ENCODE results near the gene VIPR2. TPM values are rescaled to one million over a fixed set of nuclear protein-coding genes. Genes with fewer than 3 reads are reported as not detected.

Gene VIPR2
- total and polyA plus RNA-seq, 11 donors, result 3.3 to 27.0 (median 18.5) TPM

- 38 to 54% (median 46%) methylated on average over 22 to 32 of the region's 32 CpGs for WGBS, 4 donors
- H3K4me3 ChIP-seq, result peak overlapping the region in 7 of 12 donors; percentile 2 to 25 (median 20)
- no peaks in the 10 kb centered on the region for H3K36me3 ChIP-seq
- H3K27me3 ChIP-seq, result peaks cover 0 to 52% (median 34%) of the 10 kb centered on the region in 9 donors
- H3K27ac ChIP-seq, result no peak overlapping the region
- TF ChIP-seq CTCF (IDR thresholded peaks at IDR 0.05) (no peak), POLR2A (IDR thresholded peaks at IDR 0.05) (no peak)
- no peaks in the 10 kb centered on the region for H3K4me1 ChIP-seq
- peaks cover 0 to 6% (median 0%) of the 10 kb centered on the region in 12 donors for H3K9me3 ChIP-seq
- DNase-seq (no peak), ATAC-seq (no peak)
- intact Hi-C loops (cut with DNase I), result no loop called here
Measured at GRCh38 chr7:158997110-158997453, 147.6 kb downstream of the VIPR2 start.

- ATAC-seq (no peak), DNase-seq (no peak)
- Histone ChIP-seq H3K27ac (no peak overlapping the region), H3K27me3 (peaks cover 0 to 56% (median 37%) of the 10 kb centered on the region in 9 donors), H3K4me1 (no peaks in the 10 kb centered on the region), H3K9me3 (peaks cover 0 to 6% (median 0%) of the 10 kb centered on the region in 12 donors), H3K4me3 (peak overlapping the region in 7 of 12 donors; percentile 2 to 25 (median 20)), H3K36me3 (no peaks in the 10 kb centered on the region)
- TF ChIP-seq POLR2A (IDR thresholded peaks at IDR 0.05) (no peak), CTCF (IDR thresholded peaks at IDR 0.05) (no peak)
- intact Hi-C loops (cut with DNase I), result no loop called here
- WGBS, 4 donors, result 67 to 75% (median 70%) methylated on average over 36 to 47 of the region's 47 CpGs
Measured at GRCh38 chr7:158996214-158997109, 148.2 kb downstream of the VIPR2 start.

GRCh38 chr7:158995514-158995913 is 149.2 kb downstream of the VIPR2 start:
- Histone ChIP-seq H3K4me1 (no peaks in the 10 kb centered on the region), H3K36me3 (no peaks in the 10 kb centered on the region), H3K27me3 (peaks cover 0 to 64% (median 37%) of the 10 kb centered on the region in 9 donors), H3K9me3 (peaks cover 0 to 6% (median 0%) of the 10 kb centered on the region in 12 donors), H3K27ac (no peak overlapping the region), H3K4me3 (no peak overlapping the region)
- WGBS, 4 donors, result 89 to 93% (median 92%) methylated on average over 16 to 17 of the region's 17 CpGs
- ATAC-seq, result no peak
- intact Hi-C loops (cut with DNase I), result no loop called here
- no peak for DNase-seq
- TF ChIP-seq CTCF (IDR thresholded peaks at IDR 0.05), result no peak
- no peak for TF ChIP-seq POLR2A (IDR thresholded peaks at IDR 0.05)

GRCh38 chr7:158994687-158995086 is 150.0 kb downstream of the VIPR2 start:
- no peak for DNase-seq
- ATAC-seq, result no peak
- 86 to 91% (median 88%) methylated on average over 6 of the region's 6 CpGs for WGBS, 4 donors
- Histone ChIP-seq H3K4me3 (no peak overlapping the region), H3K9me3 (peaks cover 0 to 6% (median 0%) of the 10 kb centered on the region in 12 donors), H3K4me1 (no peaks in the 10 kb centered on the region), H3K27me3 (peaks cover 0 to 73% (median 37%) of the 10 kb centered on the region in 9 donors), H3K36me3 (no peaks in the 10 kb centered on the region), H3K27ac (no peak overlapping the region)
- TF ChIP-seq CTCF (IDR thresholded peaks at IDR 0.05) (no peak), POLR2A (IDR thresholded peaks at IDR 0.05) (no peak)
- intact Hi-C loops (cut with DNase I), result no loop called here
